ENCODE results near the gene LNX2. TPM values are rescaled to one million over a fixed set of nuclear protein-coding genes. Genes with fewer than 3 reads are reported as not detected.

The LNX2 gene
- total and polyA plus RNA-seq, 7 donors: 2.3 to 10.0 (median 6.2) TPM

DNA sequence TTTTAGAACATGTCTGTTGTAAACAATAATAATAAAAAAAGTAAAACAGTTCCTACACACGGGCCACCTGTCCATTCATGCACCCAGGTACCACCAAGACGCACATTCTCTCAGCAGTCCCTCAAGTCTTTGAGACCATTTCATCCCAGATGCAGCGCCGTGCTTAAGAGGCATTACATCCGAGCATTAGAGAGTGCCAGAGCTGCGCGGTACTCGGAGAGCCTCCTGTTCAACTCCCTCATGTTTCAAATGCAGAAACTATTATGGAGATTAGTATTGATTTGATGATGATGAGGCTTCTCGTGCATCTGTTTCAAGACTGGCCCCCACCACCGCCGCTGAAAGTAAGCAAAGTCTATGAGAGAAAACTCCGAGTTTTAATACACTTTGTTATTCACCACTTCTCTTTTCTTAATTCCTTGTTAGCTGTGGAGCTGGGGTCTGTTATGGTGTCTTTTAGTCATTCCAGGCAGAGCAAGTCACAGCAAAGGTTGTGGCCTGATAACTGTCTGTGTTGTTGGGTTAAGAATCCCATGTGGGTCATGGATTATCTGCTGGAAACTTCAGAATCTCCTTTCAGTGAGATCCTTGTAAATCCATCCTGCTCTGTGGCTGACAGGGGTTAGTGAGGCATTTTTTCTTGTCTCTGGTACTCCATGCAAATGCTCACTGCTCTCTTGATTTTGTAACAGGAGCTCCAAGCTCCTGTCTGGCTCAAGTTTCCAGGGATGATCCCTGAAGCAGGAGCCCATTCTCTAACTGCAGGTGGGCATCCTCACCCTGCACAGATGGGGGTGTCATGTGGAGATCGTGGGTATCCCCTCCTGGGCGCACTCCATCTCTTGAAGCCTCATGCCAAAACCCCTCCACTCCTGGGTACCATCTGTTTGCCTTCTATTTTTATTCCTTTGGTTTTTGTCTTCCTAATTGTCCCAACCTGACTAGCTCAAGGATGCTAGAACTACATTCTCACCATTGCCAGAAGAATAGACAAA is 95.1 kb downstream of the LNX2 start:
- H3K27ac ChIP-seq: no peak overlapping the region
- intact Hi-C loops (cut with DNase I): no loop called here
- ATAC-seq: no peak
- H3K9me3 ChIP-seq: peaks cover 5% of the 10 kb centered on the region
- H3K4me3 ChIP-seq: no peak overlapping the region
- H3K4me1 ChIP-seq: no peaks in the 10 kb centered on the region
- 63 to 71% (median 66%) methylated on average over 14 of the region's 14 CpGs for WGBS, 3 donors
- no peak for DNase-seq
- peaks cover 0 to 12% (median 0%) of the 10 kb centered on the region in 3 donors for H3K27me3 ChIP-seq (ENCODE audit: insufficient read depth in 3 of 3, low read length in 2 of 3)
- TF ChIP-seq, protein P1, sequence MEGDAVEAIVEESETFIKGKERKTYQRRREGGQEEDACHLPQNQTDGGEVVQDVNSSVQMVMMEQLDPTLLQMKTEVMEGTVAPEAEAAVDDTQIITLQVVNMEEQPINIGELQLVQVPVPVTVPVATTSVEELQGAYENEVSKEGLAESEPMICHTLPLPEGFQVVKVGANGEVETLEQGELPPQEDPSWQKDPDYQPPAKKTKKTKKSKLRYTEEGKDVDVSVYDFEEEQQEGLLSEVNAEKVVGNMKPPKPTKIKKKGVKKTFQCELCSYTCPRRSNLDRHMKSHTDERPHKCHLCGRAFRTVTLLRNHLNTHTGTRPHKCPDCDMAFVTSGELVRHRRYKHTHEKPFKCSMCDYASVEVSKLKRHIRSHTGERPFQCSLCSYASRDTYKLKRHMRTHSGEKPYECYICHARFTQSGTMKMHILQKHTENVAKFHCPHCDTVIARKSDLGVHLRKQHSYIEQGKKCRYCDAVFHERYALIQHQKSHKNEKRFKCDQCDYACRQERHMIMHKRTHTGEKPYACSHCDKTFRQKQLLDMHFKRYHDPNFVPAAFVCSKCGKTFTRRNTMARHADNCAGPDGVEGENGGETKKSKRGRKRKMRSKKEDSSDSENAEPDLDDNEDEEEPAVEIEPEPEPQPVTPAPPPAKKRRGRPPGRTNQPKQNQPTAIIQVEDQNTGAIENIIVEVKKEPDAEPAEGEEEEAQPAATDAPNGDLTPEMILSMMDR (IDR thresholded peaks at IDR 0.05): no peak
- H3K36me3 ChIP-seq (ENCODE audit: insufficient read depth in 1 of 2, low read depth in 1 of 2): no peaks in the 10 kb centered on the region

DNA sequence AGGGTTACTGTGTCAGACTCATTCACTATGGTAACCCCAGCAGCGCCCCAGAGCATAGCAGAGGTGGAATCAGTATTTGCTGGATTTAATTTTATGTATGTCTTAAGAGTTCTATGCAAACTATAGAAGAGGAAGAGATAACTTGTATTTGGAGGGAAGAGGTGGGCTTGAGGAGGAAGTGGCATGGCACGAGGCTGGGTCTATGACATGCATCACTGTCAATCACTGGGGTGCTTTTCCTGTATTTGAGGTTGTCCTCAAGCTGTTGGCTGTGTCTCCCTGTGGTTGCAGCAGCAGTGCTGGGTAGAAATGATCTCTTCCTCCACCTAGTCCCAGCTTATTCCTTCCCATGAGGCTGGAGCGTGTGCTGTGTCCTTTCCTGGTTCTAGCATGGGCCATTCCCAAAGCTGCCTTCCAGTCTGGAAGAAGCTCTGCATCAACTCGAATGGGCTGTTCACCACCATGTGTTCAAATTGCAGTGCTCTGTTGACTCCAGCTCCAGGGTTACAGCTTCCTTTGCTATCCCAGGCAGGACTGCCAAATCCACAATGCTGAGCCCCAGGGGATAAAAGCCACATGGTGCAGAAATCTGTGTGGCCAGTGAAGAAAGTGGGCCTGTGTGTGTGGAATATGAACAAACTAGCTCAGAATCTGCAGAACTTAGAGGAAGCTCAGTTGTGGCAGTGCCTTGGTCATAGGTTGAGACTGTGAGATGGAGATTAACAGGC is 96.8 kb downstream of the LNX2 start:
- DNase-seq (no peak), ATAC-seq (no peak)
- H3K4me3 ChIP-seq: no peak overlapping the region
- H3K27me3 ChIP-seq (ENCODE audit: insufficient read depth in 3 of 3, low read length in 2 of 3): peaks cover 0 to 12% (median 0%) of the 10 kb centered on the region in 3 donors
- peaks cover 5% of the 10 kb centered on the region for H3K9me3 ChIP-seq
- H3K4me1 ChIP-seq: no peaks in the 10 kb centered on the region
- 56 to 67% (median 63%) methylated on average over 4 of the region's 4 CpGs for WGBS, 3 donors
- intact Hi-C loops (cut with DNase I): no loop called here
- no peak overlapping the region for H3K27ac ChIP-seq
- H3K36me3 ChIP-seq (ENCODE audit: insufficient read depth in 1 of 2, low read depth in 1 of 2): no peaks in the 10 kb centered on the region
- TF ChIP-seq, protein P1 (IDR thresholded peaks at IDR 0.05): no peak

DNA sequence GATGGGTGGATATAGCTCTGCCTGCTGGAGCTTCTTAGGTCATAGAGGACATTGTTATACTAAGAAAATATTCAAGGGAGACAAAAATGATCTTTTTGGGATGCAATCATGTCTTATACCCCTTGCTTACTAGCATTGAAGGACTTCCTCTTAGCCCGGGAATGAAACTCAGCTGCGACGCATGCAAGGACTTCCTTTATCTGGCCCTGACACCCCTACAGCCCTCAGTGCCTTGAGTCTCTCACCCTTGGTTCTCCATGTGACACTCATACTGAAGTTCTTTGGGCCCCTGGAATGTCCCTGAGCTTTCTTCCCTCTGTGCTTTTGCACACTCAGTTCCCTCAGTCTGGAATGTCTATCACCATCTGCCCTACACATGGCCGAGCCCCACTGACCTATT is 97.5 kb downstream of the LNX2 start:
- H3K4me3 ChIP-seq: no peak overlapping the region
- no peak for DNase-seq
- ATAC-seq: no peak
- no peaks in the 10 kb centered on the region for H3K36me3 ChIP-seq (ENCODE audit: insufficient read depth in 1 of 2, low read depth in 1 of 2)
- TF ChIP-seq, protein P1 (IDR thresholded peaks at IDR 0.05): no peak
- H3K27ac ChIP-seq: no peak overlapping the region
- intact Hi-C loops (cut with DNase I): no loop called here
- WGBS, 3 donors: 61 to 66% (median 64%) methylated on average over 4 of the region's 4 CpGs
- no peaks in the 10 kb centered on the region for H3K9me3 ChIP-seq
- H3K27me3 ChIP-seq (ENCODE audit: insufficient read depth in 3 of 3, low read length in 2 of 3): peaks cover 0 to 17% (median 0%) of the 10 kb centered on the region in 3 donors
- H3K4me1 ChIP-seq: no peaks in the 10 kb centered on the region

DNA sequence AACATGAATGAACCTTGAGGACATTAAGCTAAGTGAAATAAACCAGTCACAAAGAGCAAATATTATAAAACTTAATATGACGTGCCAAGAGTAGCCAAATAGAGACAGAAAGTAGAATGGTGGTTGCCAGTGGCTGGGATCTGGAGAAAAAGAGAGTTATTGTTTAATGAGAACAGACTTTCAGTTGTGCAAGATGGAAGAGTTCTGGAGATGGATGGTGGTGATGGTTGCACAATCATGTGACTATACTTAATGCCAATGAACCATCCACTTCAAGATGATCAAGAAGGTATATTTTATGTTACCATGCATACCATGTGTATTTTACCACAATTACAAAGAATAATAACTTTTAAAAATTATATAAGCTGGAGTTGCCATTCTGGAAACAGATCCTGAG is 104.2 kb downstream of the LNX2 start:
- H3K27me3 ChIP-seq (ENCODE audit: insufficient read depth in 3 of 3, low read length in 2 of 3): peaks cover 0 to 6% (median 0%) of the 10 kb centered on the region in 3 donors
- intact Hi-C loops (cut with DNase I): no loop called here
- no peaks in the 10 kb centered on the region for H3K36me3 ChIP-seq (ENCODE audit: insufficient read depth in 1 of 2, low read depth in 1 of 2)
- no peaks in the 10 kb centered on the region for H3K9me3 ChIP-seq
- WGBS, 3 donors: 76 to 93% (median 86%) methylated on average over 1 of the region's 1 CpG
- no peak overlapping the region for H3K4me3 ChIP-seq
- DNase-seq (no peak), ATAC-seq (no peak)
- H3K27ac ChIP-seq: no peak overlapping the region
- TF ChIP-seq, protein P1 (IDR thresholded peaks at IDR 0.05): no peak
- H3K4me1 ChIP-seq: no peaks in the 10 kb centered on the region
